GM23338 (cell line): ENCODE measurements around the gene PSPN. TPM values are rescaled to one million over a fixed set of nuclear protein-coding genes. Genes with fewer than 3 reads are reported as not detected.

Experiments used
- ATAC-seq: fragments of 200-7000 bp; cut with Tn5 transposase; 3 replicates; pipeline ENCODE4 v1.9.1; 2020
- DNase-seq: peaks from one replicate; pipeline ENCODE4 v3.0.0-alpha.2; 2015; ENCODE audit warnings: low spot score
- H2AFZ ChIP-seq: fragments of 200-600 bp; sonication (generic); 2 replicates; pipeline ENCODE4 v1.8.0; 2016; ENCODE audit warnings: antibody characterized with exemption, mild to moderate bottlenecking, moderate library complexity
- H3F3A ChIP-seq: fragments of 200-600 bp; sonication (generic); replicated peaks from 2 replicates; pipeline ENCODE4 v1.8.0; 2017; ENCODE audit warnings: antibody characterized with exemption, mixed run types, low read depth
- H3K27ac ChIP-seq: fragments of 200-600 bp; sonication (generic); 2 replicates; pipeline ENCODE4 v1.6.1; 2016; ENCODE audit warnings: low read depth
- H3K27me3 ChIP-seq: fragments of 200-600 bp; sonication (generic); 2 replicates; pipeline ENCODE4 v1.8.0; 2016; ENCODE audit warnings: mild to moderate bottlenecking, mixed run types, moderate library complexity; ENCODE audit not compliant: insufficient read depth
- H3K36me3 ChIP-seq: fragments of 200-600 bp; sonication (generic); 2 replicates; pipeline ENCODE4 v1.8.0; 2016; ENCODE audit warnings: mild to moderate bottlenecking; ENCODE audit not compliant: insufficient read depth
- H3K4me1 ChIP-seq: fragments of 200-600 bp; sonication (generic); 2 replicates; pipeline ENCODE4 v1.8.0; 2016; ENCODE audit warnings: mild to moderate bottlenecking, moderate library complexity; ENCODE audit not compliant: insufficient read depth
- H3K4me2 ChIP-seq: fragments of 200-600 bp; sonication (generic); 2 replicates; pipeline ENCODE4 v1.7.1; 2017; ENCODE audit warnings: mixed run types
- H3K4me3 ChIP-seq: fragments of 200-600 bp; sonication (generic); 2 replicates; pipeline ENCODE4 v1.6.1; 2016; ENCODE audit warnings: mixed run types
- H3K79me2 ChIP-seq: fragments of 200-600 bp; sonication (generic); replicated peaks from 2 replicates; pipeline ENCODE4 v1.8.0; 2017; ENCODE audit warnings: mild to moderate bottlenecking; ENCODE audit not compliant: insufficient read depth
- H3K9me2 ChIP-seq: fragments of 200-600 bp; sonication (generic); 2 replicates; pipeline ENCODE4 v1.8.0; 2017; ENCODE audit not compliant: insufficient read depth
- H4K20me1 ChIP-seq: fragments of 200-600 bp; sonication (generic); replicated peaks from 2 replicates; pipeline ENCODE4 v1.8.0; 2017; ENCODE audit warnings: mild to moderate bottlenecking; ENCODE audit not compliant: insufficient read depth
- H3K27ac Mint-ChIP-seq: 2 replicates; pipeline ENCODE4 v1.8.0; 2020; ENCODE audit warnings: inconsistent platforms, mild to moderate bottlenecking, moderate library complexity, mixed read lengths
- H3K27me3 Mint-ChIP-seq: 3 replicates; pipeline ENCODE4 v1.8.0; 2022; ENCODE audit warnings: low read depth, mild to moderate bottlenecking, moderate library complexity, mixed read lengths, inconsistent platforms; ENCODE audit not compliant: insufficient read depth, poor library complexity
- H3K36me3 Mint-ChIP-seq: 3 replicates; pipeline ENCODE4 v1.8.0; 2021; ENCODE audit warnings: low read depth, mild to moderate bottlenecking, inconsistent platforms, moderate library complexity, mixed read lengths
- H3K4me1 Mint-ChIP-seq: 3 replicates; pipeline ENCODE4 v1.8.0; 2020; ENCODE audit warnings: mild to moderate bottlenecking, inconsistent platforms, mixed read lengths
- H3K4me3 Mint-ChIP-seq: 3 replicates; pipeline ENCODE4 v1.8.0; 2021; ENCODE audit warnings: moderate library complexity, mild to moderate bottlenecking, inconsistent platforms, mixed read lengths
- H3K9me3 Mint-ChIP-seq: 3 replicates; pipeline ENCODE4 v1.8.0; 2020; ENCODE audit warnings: moderate library complexity, mild to moderate bottlenecking, inconsistent platforms, mixed read lengths
- CREB1 ChIP-seq: fragments of 250-450 bp; sonication (Bioruptor Pico); IDR thresholded peaks from 2 replicates; pipeline ENCODE4 v1.5.0; 2020; ENCODE audit warnings: low read depth, mild to moderate bottlenecking, moderate library complexity
- EZH2 ChIP-seq: fragments of 200-600 bp; sonication (generic); IDR thresholded peaks from one replicate; pipeline ENCODE4 v1.8.0; 2017; ENCODE audit warnings: antibody characterized with exemption, mild to moderate bottlenecking, low read depth; ENCODE audit not compliant: unreplicated experiment
- EZH2phosphoT487 ChIP-seq: fragments of 200-600 bp; sonication (generic); IDR thresholded peaks from one replicate; pipeline ENCODE4 v1.8.1; 2018; ENCODE audit warnings: antibody characterized with exemption; ENCODE audit not compliant: unreplicated experiment
- NANOG ChIP-seq: IDR thresholded peaks from 2 replicates; pipeline ENCODE4 v1.6.1; 2016; ENCODE audit warnings: antibody characterized with exemption, borderline replicate concordance
- POLR2AphosphoS5 ChIP-seq: IDR thresholded peaks from 2 replicates; pipeline ENCODE4 v1.6.1; 2016; ENCODE audit warnings: antibody characterized with exemption, low read depth
- ZNF331 ChIP-seq: fragments of 250-450 bp; sonication (Bioruptor Pico); IDR thresholded peaks from 2 replicates; pipeline ENCODE4 v1.5.0; 2020; ENCODE audit warnings: low read depth, mild to moderate bottlenecking, moderate library complexity
- polyA plus RNA-seq: library from polyadenylated mRNA; unstranded; fragments of >200 nt; fragmentation: Nextera tagmentation; extraction: Ambion mirVana; gene quantifications from 2 replicates; pipeline ENCODE4 v1.2.1, GENCODE V29; 2016
- total RNA-seq: library from RNA; depleted of rRNA; stranded (reverse); fragments of >200 nt; shearing (Covaris generic); gene quantifications from 2 replicates; pipeline ENCODE4 v1.2.3, GENCODE V29; 2014
- TF ChIP-seq, protein P1 (sequence below), 2 experiments: fragments of 200-600 bp in 1 of 2; sonication (generic) in 1 of 2; conservative IDR thresholded peaks; 2 replicates each; pipeline versions ENCODE4 v1.5.1 to v1.6.1; 2016 to 2017; ENCODE audit warnings: antibody characterized with exemption in 2 of 2, low read depth in 2 of 2, mild to moderate bottlenecking in 2 of 2, moderate library complexity in 1 of 2
- TF ChIP-seq, protein P2 (sequence below): IDR thresholded peaks from one replicate; pipeline ENCODE4 v1.6.1; 2018; ENCODE audit warnings: antibody characterized with exemption; ENCODE audit not compliant: unreplicated experiment
- TF ChIP-seq, protein P3 (sequence below): IDR thresholded peaks from 2 replicates; pipeline ENCODE4 v1.6.1; 2016; ENCODE audit warnings: antibody characterized with exemption

PSPN gene
- total and polyA plus RNA-seq, 2 experiments from 2014 or later: 0.82 to 1.2 TPM

DNA sequence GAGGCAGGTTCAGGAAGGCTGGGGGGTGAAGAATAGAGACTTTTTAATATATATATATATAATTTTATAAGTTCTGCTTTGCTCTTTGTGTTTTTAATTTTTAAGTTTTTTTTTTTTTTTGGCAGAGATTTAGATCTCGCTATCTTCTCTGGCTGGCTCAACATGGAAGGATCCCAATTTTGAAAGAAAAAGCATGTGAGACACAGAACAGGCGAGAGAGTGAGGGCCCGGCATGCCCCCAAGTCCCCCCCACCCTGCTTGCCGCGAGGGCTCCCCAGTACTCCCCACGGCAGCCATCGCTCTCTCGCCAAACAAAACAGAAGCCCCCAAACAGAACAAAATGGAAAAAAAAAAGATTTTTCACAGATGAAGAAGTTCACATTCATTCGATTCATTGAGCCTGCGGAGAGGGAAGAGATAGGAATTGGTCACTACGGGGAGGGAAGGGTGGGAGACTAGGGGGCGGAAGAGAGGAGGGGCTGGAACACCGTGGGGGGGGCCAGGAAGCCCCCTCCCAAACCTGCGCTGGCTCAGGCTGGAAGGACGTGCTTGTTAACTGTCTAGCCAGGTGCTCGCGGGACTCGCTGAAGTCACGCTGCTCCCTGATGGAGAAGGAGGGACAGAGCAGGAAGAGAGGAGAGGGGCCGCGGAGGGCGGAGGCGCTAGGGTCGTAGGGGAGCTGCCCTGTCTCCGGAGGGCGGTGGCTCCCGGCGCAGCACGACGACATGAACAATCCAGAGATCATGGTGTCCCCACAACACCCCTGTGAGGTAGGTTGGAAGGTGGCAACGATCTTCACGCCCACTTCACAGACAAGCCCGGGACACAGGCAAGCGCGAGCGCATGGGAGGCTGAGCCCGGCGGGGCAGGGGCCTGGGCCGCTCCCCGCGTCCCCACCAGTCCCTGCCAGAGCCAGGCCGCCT, 38.2 kb upstream of the PSPN start:
- Histone ChIP-seq H3K4me3 (no peak overlapping the region), H2AFZ (no peak overlapping the region), H3K9me2 (no peaks in the 10 kb centered on the region), H3K36me3 (peaks cover 16% of the 10 kb centered on the region; the same call in 1 of the 2 replicates), H3K4me1 (peaks cover 10% of the 10 kb centered on the region), H3K27me3 (no peaks in the 10 kb centered on the region), H4K20me1 (peaks cover 9% of the 10 kb centered on the region; the same call in 1 of the 2 replicates), H3F3A (peaks cover 24% of the 10 kb centered on the region), H3K27ac (peak overlapping the region; percentile 94), H3K4me2 (no peak overlapping the region), H3K79me2 (peaks cover 9% of the 10 kb centered on the region; the same call in 1 of the 2 replicates)
- DNase-seq (peak; percentile 73), ATAC-seq (peak; percentile 28)
- H3K36me3 Mint-ChIP-seq: peaks cover 59% of the 10 kb centered on the region
- H3K4me3 Mint-ChIP-seq: no peak overlapping the region
- no peak overlapping the region; the same call in 1 of the 2 replicates for H3K27ac Mint-ChIP-seq
- TF ChIP-seq, protein P1, sequence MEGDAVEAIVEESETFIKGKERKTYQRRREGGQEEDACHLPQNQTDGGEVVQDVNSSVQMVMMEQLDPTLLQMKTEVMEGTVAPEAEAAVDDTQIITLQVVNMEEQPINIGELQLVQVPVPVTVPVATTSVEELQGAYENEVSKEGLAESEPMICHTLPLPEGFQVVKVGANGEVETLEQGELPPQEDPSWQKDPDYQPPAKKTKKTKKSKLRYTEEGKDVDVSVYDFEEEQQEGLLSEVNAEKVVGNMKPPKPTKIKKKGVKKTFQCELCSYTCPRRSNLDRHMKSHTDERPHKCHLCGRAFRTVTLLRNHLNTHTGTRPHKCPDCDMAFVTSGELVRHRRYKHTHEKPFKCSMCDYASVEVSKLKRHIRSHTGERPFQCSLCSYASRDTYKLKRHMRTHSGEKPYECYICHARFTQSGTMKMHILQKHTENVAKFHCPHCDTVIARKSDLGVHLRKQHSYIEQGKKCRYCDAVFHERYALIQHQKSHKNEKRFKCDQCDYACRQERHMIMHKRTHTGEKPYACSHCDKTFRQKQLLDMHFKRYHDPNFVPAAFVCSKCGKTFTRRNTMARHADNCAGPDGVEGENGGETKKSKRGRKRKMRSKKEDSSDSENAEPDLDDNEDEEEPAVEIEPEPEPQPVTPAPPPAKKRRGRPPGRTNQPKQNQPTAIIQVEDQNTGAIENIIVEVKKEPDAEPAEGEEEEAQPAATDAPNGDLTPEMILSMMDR (conservative IDR thresholded peaks at IDR 0.05; ENCODE audit: low read depth in 2 of 2): peak in 1 of 2 experiments; percentile 33; a peak in 1 of 4 replicates
- TF ChIP-seq ZNF331 (CRISPR knock-in tag): no peak
- H3K4me1 Mint-ChIP-seq: peaks cover 21% of the 10 kb centered on the region
- H3K27me3 Mint-ChIP-seq: peaks cover 10% of the 10 kb centered on the region
- H3K9me3 Mint-ChIP-seq: no peaks in the 10 kb centered on the region; the same call in 2 of the 3 replicates

DNA sequence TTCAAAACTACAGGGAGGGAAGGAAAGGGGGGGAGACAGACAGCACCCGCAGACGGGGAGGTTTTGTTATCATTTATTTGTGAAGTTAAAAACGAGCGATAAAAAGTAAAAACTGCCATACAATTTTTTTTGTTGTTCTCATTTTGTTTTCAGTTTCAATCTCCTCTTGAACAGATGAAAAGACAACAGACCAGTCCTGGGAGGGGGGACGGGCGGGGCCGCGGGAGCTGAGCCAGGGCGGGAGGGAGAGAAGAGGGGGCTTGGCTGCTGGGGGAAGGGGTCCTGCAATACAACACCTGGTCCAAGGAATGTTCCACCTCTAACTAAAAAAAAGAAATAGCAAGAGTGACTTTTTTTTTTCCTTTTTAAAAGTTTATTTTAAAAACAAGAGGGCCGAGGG, 37.6 kb upstream of the PSPN start:
- Mint-ChIP-seq H3K4me1 (peaks cover 21% of the 10 kb centered on the region), H3K27ac (no peak overlapping the region), H3K4me3 (no peak overlapping the region), H3K27me3 (peaks cover 10% of the 10 kb centered on the region), H3K9me3 (no peaks in the 10 kb centered on the region; the same call in 2 of the 3 replicates), H3K36me3 (peaks cover 52% of the 10 kb centered on the region)
- 0 out of 2 replicates have a peak, but pooled peaks cover 7% of the 10 kb centered on the region for H3K79me2 ChIP-seq
- peak overlapping the region; percentile 94 for H3K27ac ChIP-seq
- H3K4me3 ChIP-seq: no peak overlapping the region
- peaks cover 24% of the 10 kb centered on the region for H3F3A ChIP-seq
- DNase-seq (peak; percentile 29), ATAC-seq (no peak)
- 0 out of 2 replicates have a peak, but pooled peaks cover 8% of the 10 kb centered on the region for H4K20me1 ChIP-seq
- peak overlapping the region; percentile 62; the same call in 1 of the 2 replicates for H3K4me2 ChIP-seq
- H2AFZ ChIP-seq: no peak overlapping the region
- H3K27me3 ChIP-seq: no peaks in the 10 kb centered on the region
- H3K4me1 ChIP-seq: peaks cover 10% of the 10 kb centered on the region
- TF ChIP-seq EZH2 (no peak), CREB1 (CRISPR knock-in tag) (no peak)
- peaks cover 10% of the 10 kb centered on the region; the same call in 1 of the 2 replicates for H3K36me3 ChIP-seq
- H3K9me2 ChIP-seq: no peaks in the 10 kb centered on the region

DNA sequence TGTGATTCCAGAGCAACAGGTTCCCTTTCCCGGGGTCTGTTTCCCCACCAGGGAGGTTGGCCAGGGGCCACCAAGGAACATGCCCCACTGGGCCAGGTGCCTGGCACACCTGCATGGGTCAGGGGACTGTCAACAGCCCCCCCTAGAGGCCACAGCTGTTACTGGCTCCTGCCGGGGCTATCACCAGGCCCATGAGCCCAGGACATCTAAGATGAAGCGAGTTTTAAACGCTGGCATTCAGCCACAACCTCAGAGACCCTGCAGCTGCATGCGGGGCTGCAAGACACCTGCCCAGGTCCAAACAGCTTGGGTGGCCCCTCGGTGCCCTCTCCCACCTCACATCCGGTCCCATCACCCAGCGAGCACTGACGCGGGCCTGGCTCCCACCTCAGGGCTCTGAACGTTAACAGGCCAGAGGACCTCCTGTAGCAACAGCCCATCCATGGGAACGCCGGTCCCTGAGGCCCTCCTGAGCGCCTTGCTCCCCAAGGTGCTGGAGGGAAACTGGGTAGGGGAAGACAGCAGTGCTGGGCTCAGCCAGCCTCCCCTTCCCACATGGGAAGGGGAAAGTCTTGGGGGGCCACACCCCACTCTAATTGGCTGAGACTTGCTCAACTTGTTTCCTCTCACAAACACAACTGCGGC, 36.8 kb upstream of the PSPN start:
- Histone ChIP-seq H3K27ac (peak overlapping the region; percentile 94), H3K4me1 (peaks cover 10% of the 10 kb centered on the region), H3K4me2 (peak overlapping the region; percentile 62), H2AFZ (no peak overlapping the region), H3K4me3 (no peak overlapping the region), H3K9me2 (no peaks in the 10 kb centered on the region), H3K79me2 (0 out of 2 replicates have a peak, but pooled peaks cover 1% of the 10 kb centered on the region), H3K36me3 (peaks cover 10% of the 10 kb centered on the region; the same call in 1 of the 2 replicates), H3K27me3 (no peaks in the 10 kb centered on the region), H3F3A (peaks cover 23% of the 10 kb centered on the region), H4K20me1 (0 out of 2 replicates have a peak, but pooled peaks cover 8% of the 10 kb centered on the region)
- H3K9me3 Mint-ChIP-seq: no peaks in the 10 kb centered on the region; the same call in 2 of the 3 replicates
- peaks cover 21% of the 10 kb centered on the region for H3K4me1 Mint-ChIP-seq
- no peak overlapping the region for H3K4me3 Mint-ChIP-seq
- H3K27ac Mint-ChIP-seq: peak overlapping the region; percentile 89; the same call in 1 of the 2 replicates
- DNase-seq (peak; percentile 91), ATAC-seq (peak; percentile 89)
- peaks cover 6% of the 10 kb centered on the region for H3K27me3 Mint-ChIP-seq
- H3K36me3 Mint-ChIP-seq: peaks cover 45% of the 10 kb centered on the region
- TF ChIP-seq NANOG (no peak), EZH2 (no peak), POLR2AphosphoS5 (peak; percentile 48; the same call in 1 of the 2 replicates), EZH2phosphoT487 (no peak)
- TF ChIP-seq, protein P2, sequence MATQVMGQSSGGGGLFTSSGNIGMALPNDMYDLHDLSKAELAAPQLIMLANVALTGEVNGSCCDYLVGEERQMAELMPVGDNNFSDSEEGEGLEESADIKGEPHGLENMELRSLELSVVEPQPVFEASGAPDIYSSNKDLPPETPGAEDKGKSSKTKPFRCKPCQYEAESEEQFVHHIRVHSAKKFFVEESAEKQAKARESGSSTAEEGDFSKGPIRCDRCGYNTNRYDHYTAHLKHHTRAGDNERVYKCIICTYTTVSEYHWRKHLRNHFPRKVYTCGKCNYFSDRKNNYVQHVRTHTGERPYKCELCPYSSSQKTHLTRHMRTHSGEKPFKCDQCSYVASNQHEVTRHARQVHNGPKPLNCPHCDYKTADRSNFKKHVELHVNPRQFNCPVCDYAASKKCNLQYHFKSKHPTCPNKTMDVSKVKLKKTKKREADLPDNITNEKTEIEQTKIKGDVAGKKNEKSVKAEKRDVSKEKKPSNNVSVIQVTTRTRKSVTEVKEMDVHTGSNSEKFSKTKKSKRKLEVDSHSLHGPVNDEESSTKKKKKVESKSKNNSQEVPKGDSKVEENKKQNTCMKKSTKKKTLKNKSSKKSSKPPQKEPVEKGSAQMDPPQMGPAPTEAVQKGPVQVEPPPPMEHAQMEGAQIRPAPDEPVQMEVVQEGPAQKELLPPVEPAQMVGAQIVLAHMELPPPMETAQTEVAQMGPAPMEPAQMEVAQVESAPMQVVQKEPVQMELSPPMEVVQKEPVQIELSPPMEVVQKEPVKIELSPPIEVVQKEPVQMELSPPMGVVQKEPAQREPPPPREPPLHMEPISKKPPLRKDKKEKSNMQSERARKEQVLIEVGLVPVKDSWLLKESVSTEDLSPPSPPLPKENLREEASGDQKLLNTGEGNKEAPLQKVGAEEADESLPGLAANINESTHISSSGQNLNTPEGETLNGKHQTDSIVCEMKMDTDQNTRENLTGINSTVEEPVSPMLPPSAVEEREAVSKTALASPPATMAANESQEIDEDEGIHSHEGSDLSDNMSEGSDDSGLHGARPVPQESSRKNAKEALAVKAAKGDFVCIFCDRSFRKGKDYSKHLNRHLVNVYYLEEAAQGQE: no peak
- TF ChIP-seq, protein P3, sequence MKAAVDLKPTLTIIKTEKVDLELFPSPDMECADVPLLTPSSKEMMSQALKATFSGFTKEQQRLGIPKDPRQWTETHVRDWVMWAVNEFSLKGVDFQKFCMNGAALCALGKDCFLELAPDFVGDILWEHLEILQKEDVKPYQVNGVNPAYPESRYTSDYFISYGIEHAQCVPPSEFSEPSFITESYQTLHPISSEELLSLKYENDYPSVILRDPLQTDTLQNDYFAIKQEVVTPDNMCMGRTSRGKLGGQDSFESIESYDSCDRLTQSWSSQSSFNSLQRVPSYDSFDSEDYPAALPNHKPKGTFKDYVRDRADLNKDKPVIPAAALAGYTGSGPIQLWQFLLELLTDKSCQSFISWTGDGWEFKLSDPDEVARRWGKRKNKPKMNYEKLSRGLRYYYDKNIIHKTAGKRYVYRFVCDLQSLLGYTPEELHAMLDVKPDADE: no peak
